GM19372 (cell line): Measurements from ENCODE around the gene KCNF1.
A peak's percentile ranks its signal among the peaks of the same experiment; 100 is the strongest.

Source experiments
- ATAC-seq: cut with Tn5 transposase; IDR thresholded peaks from one replicate; pipeline ENCODE4 v1.9.1; 2021; ENCODE audit warnings: mild to moderate bottlenecking, low read depth, moderate library complexity; ENCODE audit not compliant: unreplicated experiment

Gene KCNF1, protein sequence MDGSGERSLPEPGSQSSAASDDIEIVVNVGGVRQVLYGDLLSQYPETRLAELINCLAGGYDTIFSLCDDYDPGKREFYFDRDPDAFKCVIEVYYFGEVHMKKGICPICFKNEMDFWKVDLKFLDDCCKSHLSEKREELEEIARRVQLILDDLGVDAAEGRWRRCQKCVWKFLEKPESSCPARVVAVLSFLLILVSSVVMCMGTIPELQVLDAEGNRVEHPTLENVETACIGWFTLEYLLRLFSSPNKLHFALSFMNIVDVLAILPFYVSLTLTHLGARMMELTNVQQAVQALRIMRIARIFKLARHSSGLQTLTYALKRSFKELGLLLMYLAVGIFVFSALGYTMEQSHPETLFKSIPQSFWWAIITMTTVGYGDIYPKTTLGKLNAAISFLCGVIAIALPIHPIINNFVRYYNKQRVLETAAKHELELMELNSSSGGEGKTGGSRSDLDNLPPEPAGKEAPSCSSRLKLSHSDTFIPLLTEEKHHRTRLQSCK

GRCh38 chr2:10911291-10912075 lies at the start of gene KCNF1:
TSS of gene KCNF1 (plus strand) at chr2:10911934. CDS start at chr2:10912427, 493 bp downstream.
- no peak for ATAC-seq

- ATAC-seq: no peak
Observed at GRCh38 chr2:10862330-10862729, 49.4 kb upstream of the KCNF1 start.

DNA sequence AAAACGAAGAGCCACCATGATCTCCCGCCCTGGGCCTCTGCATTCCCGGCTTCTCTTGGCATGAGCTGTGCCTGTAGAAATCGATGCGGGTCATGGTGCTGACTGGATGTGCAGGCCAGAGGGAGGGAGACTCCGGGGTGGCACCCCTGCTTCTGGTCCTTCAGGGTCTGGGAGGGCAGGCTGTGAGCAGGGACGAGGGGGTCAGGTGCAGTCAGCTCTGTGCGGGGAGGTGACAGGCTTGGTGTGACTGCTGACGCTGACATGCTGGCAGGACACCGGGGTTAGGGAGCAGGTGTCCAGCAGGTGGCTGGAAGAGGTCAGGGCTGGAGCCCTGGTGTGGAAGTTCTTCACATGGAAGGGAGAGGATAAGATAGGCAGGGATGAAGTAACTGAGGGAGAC lies 48.7 kb upstream of the KCNF1 start:
- ATAC-seq: no peak

- peak; percentile 63 for ATAC-seq
Observed at GRCh38 chr2:10863837-10864236, 47.9 kb upstream of the KCNF1 start.

GRCh38 chr2:10864251-10864650 lies 47.5 kb upstream of the KCNF1 start:
- no peak for ATAC-seq

- ATAC-seq: peak; percentile 93
Observed at GRCh38 chr2:10864861-10865636, 46.7 kb upstream of the KCNF1 start.

GRCh38 chr2:10865841-10866240 lies 45.9 kb upstream of the KCNF1 start:
- no peak for ATAC-seq

GRCh38 chr2:10867692-10868420 lies 43.9 kb upstream of the KCNF1 start:
- ATAC-seq: no peak

DNA sequence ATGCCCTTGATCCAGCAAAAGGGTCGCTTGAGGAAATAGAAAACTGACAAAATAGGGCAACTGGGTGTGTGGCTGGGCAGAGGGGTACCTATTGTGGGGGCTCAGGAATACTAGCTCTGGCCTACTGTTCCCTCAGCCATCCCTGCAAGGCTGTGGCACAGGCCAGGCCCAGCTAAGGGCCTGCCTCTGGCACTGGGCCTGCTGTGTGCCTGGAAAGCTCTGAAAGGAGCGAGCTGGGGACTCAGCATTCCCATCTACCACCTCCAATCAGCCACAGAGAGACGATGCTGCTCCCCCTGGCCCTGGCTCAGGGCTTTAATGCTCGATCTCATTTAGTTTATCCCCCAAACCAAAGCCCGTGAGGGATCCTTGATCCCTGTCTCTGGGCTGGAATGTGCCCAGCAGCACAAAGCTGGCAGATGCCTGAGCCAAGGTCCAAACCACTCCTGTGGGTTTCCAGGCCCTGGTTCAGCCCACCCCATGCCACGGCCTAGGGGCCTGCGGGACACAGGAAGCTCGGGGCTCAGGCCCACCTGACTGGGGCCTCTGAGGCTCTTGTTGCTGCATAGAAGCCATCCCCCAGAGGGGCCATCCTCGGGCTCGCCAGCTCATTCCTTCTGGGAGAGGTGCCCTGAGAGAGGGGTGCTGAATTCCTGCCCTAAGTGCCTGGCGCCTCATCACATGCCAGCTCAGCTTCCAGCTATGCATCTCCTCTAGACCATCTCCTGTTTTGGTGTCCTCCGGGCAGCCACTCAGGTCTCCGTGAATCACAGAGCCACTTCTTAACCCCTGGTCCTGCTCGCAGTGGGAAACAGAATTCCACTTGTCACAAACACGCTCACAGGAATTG lies 43.0 kb upstream of the KCNF1 start:
- no peak for ATAC-seq

- no peak for ATAC-seq
Observed at GRCh38 chr2:10871978-10872377, 39.8 kb upstream of the KCNF1 start.

DNA sequence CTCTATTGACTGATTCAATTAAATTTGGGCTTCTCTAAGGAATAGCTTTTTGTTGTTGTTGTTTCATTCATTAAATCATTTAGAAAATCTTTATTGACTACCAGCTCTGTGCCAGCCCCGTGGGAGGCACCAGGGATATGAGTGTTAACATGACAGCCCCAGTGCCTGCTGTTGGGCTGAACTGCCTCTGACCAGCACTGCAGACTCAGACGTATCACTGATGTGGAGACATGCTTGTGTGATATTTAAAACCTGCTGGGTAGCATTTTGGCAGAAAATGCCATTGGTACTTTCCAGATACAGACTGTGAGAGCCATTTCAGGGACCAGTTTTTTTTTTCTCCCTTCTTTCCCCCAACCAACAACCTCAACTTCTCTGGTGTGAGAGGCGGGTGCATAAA lies 38.6 kb upstream of the KCNF1 start:
- ATAC-seq: no peak

GRCh38 chr2:10873790-10874437 lies 37.8 kb upstream of the KCNF1 start:
- ATAC-seq: no peak

GRCh38 chr2:10875126-10875525 lies 36.6 kb upstream of the KCNF1 start:
- no peak for ATAC-seq

- no peak for ATAC-seq
Observed at GRCh38 chr2:10876394-10876793, 35.3 kb upstream of the KCNF1 start.

- ATAC-seq: no peak
Observed at GRCh38 chr2:10876963-10877362, 34.8 kb upstream of the KCNF1 start.

GRCh38 chr2:10877651-10878111 lies 34.1 kb upstream of the KCNF1 start:
- no peak for ATAC-seq

- ATAC-seq: no peak
Observed at GRCh38 chr2:10878268-10878915, 33.3 kb upstream of the KCNF1 start.

GRCh38 chr2:10879159-10879558 lies 32.6 kb upstream of the KCNF1 start:
- no peak for ATAC-seq
